ENCODE data around the gene SLC22A3.

SLC22A3 gene

GRCh38 chr6:160494576-160494975 lies 146.4 kb downstream of the SLC22A3 start:
- Mint-ChIP-seq H3K36me3 (ENCODE audit: low read depth) (peaks cover 12% of the 10 kb centered on the region), H3K4me3 (no peak overlapping the region), H3K9me3 (no peaks in the 10 kb centered on the region), H3K4me1 (ENCODE audit: low read depth) (no peaks in the 10 kb centered on the region), H3K27ac (no peak overlapping the region), H3K27me3 (peaks cover 3% of the 10 kb centered on the region)

- no peak overlapping the region for H3K4me3 Mint-ChIP-seq
- peaks cover 3% of the 10 kb centered on the region for H3K27me3 Mint-ChIP-seq
- H3K36me3 Mint-ChIP-seq (ENCODE audit: low read depth) = peaks cover 4% of the 10 kb centered on the region
- peaks cover 8% of the 10 kb centered on the region for H3K9me3 Mint-ChIP-seq
- H3K27ac Mint-ChIP-seq = no peak overlapping the region
- no peaks in the 10 kb centered on the region for H3K4me1 Mint-ChIP-seq (ENCODE audit: low read depth)
Observed at GRCh38 chr6:160500639-160501038, 152.5 kb downstream of the SLC22A3 start.
